HepG2 (cell line): ENCODE measurements around the gene SLIT1. TPM values are rescaled to one million over a fixed set of nuclear protein-coding genes. Genes with fewer than 3 reads are reported as not detected.

Experiments
- AGO2 ChIP-seq: fragments of 200-400 bp; formaldehyde crosslinking; optimal IDR thresholded peaks from 2 replicates; pipeline ENCODE3; 2017; ENCODE audit warnings: mild to moderate bottlenecking, low read depth, low read length, moderate library complexity
- AHR ChIP-seq: IDR thresholded peaks from 2 replicates; pipeline ENCODE4 v1.6.1; 2018; ENCODE audit warnings: missing genetic modification reagents, missing compliant biosample characterization
- EP300 ChIP-seq, 3 experiments: sonication (generic) in 1 of 3; formaldehyde crosslinking in 1 of 3; IDR thresholded peaks; 2 replicates each; pipeline versions ENCODE4 v1.5.1 to v1.6.1; 2011 to 2020; ENCODE audit warnings: low read depth in 2 of 3, low read length in 2 of 3, borderline replicate concordance in 1 of 3, improper control_type of control experiment in 1 of 3, mild to moderate bottlenecking in 1 of 3, missing genetic modification reagents in 1 of 3, moderate library complexity in 1 of 3
- HOXA3 ChIP-seq: sonication (generic); formaldehyde crosslinking; IDR thresholded peaks from 2 replicates; pipeline ENCODE4 v1.5.0; 2020; ENCODE audit warnings: missing genetic modification reagents
- KAT7 ChIP-seq: IDR thresholded peaks from 2 replicates; pipeline ENCODE4 v1.6.1; 2018; ENCODE audit warnings: borderline replicate concordance, missing compliant biosample characterization
- MBD4 ChIP-seq: IDR thresholded peaks from 2 replicates; pipeline ENCODE4 v1.6.1; 2012; ENCODE audit warnings: low read length, inconsistent platforms, borderline replicate concordance
- NAIF1 ChIP-seq: sonication (generic); formaldehyde crosslinking; IDR thresholded peaks from 2 replicates; pipeline ENCODE4 v1.5.0; 2020; ENCODE audit warnings: mild to moderate bottlenecking, missing genetic modification reagents, borderline replicate concordance
- NCOA2 ChIP-seq: sonication (generic); formaldehyde crosslinking; IDR thresholded peaks from 2 replicates; pipeline ENCODE4 v1.8.0; 2022; ENCODE audit warnings: inconsistent platforms
- NCOR1 ChIP-seq: fragments of 200-600 bp; sonication (generic); IDR thresholded peaks from 2 replicates; pipeline ENCODE4 v1.7.0; 2017; ENCODE audit warnings: antibody characterized with exemption, low read length, borderline replicate concordance
- POLR2G ChIP-seq: fragments of 200-400 bp; formaldehyde crosslinking; IDR thresholded peaks from 2 replicates; pipeline ENCODE4 v1.6.1; 2018; ENCODE audit warnings: mild to moderate bottlenecking, low read depth, low read length, moderate library complexity
- SNAPC2 ChIP-seq: sonication (generic); formaldehyde crosslinking; IDR thresholded peaks from 2 replicates; pipeline ENCODE4 v1.8.1; 2022; ENCODE audit warnings: mild to moderate bottlenecking, missing genetic modification reagents
- SSRP1 ChIP-seq: IDR thresholded peaks from 2 replicates; pipeline ENCODE4 v1.6.1; 2016; ENCODE audit warnings: control low read depth
- THRA ChIP-seq: sonication (generic); formaldehyde crosslinking; IDR thresholded peaks from 2 replicates; pipeline ENCODE4 v1.4.0; 2020; ENCODE audit warnings: missing genetic modification reagents, borderline replicate concordance
- ZNF101 ChIP-seq: sonication (generic); formaldehyde crosslinking; IDR thresholded peaks from 2 replicates; pipeline ENCODE4 v1.4.0; 2020; ENCODE audit warnings: mild to moderate bottlenecking, low read depth, missing genetic modification reagents, borderline replicate concordance
- ZNF615 ChIP-seq: sonication (generic); formaldehyde crosslinking; IDR thresholded peaks from 2 replicates; pipeline ENCODE4 v1.5.0; 2020; ENCODE audit warnings: mild to moderate bottlenecking, missing genetic modification reagents, borderline replicate concordance
- ZNF75D ChIP-seq: sonication (generic); formaldehyde crosslinking; IDR thresholded peaks from 2 replicates; pipeline ENCODE4 v1.8.1; 2023; ENCODE audit warnings: missing genetic modification reagents, mild to moderate bottlenecking, borderline replicate concordance
- polyA plus RNA-seq, 8 experiments: library from polyadenylated mRNA; depleted of rRNA in 3 of 8; stranded (reverse) in 7 of 8; unstranded in 1 of 8; fragments of >200 nt; fragmentation: Illumina TruSeq in 4 of 8; extraction: Trizol in 4 of 8; gene quantifications; 2 replicates each; pipeline versions ENCODE4 v1.2.1 to v1.2.3, GENCODE V29; 2011 to 2016; ENCODE audit warnings: low read depth in 4 of 8, missing spikeins in 1 of 8, mixed read lengths in 1 of 8; ENCODE audit not compliant: insufficient read depth in 1 of 8
- total RNA-seq, 5 experiments: library from RNA; depleted of rRNA; stranded (reverse); fragments of >200 nt; fragmentation: Illumina TruSeq; extraction: Trizol; gene quantifications; 2 replicates each; pipeline ENCODE4 v1.2.3, GENCODE V29; 2016; ENCODE audit warnings: low read depth in 1 of 5
- TF ChIP-seq, protein P1 (sequence below): sonication (generic); formaldehyde crosslinking; IDR thresholded peaks from 2 replicates; pipeline ENCODE4 v1.8.0; 2022; ENCODE audit warnings: mild to moderate bottlenecking, missing genetic modification reagents; ENCODE audit not compliant: insufficient replicate concordance
- TF ChIP-seq, protein P2 (sequence below): sonication (generic); formaldehyde crosslinking; IDR thresholded peaks from 2 replicates; pipeline ENCODE4 v1.4.0; 2020; ENCODE audit warnings: mild to moderate bottlenecking, missing genetic modification reagents
- TF ChIP-seq, protein P3 (sequence below): sonication (generic); formaldehyde crosslinking; IDR thresholded peaks from 2 replicates; pipeline ENCODE4 v1.4.0; 2020; ENCODE audit warnings: missing genetic modification reagents
- TF ChIP-seq, protein P4 (sequence below): sonication (generic); formaldehyde crosslinking; conservative IDR thresholded peaks from 2 replicates; pipeline ENCODE4 v1.4.0; 2020; ENCODE audit warnings: missing genetic modification reagents

SLIT1 gene
- total and polyA plus RNA-seq, 2 of the 13 experiments (the other 11 are each of a cell fraction or from before 2014, with no cell fraction given): 0.09 to 0.33 TPM

DNA sequence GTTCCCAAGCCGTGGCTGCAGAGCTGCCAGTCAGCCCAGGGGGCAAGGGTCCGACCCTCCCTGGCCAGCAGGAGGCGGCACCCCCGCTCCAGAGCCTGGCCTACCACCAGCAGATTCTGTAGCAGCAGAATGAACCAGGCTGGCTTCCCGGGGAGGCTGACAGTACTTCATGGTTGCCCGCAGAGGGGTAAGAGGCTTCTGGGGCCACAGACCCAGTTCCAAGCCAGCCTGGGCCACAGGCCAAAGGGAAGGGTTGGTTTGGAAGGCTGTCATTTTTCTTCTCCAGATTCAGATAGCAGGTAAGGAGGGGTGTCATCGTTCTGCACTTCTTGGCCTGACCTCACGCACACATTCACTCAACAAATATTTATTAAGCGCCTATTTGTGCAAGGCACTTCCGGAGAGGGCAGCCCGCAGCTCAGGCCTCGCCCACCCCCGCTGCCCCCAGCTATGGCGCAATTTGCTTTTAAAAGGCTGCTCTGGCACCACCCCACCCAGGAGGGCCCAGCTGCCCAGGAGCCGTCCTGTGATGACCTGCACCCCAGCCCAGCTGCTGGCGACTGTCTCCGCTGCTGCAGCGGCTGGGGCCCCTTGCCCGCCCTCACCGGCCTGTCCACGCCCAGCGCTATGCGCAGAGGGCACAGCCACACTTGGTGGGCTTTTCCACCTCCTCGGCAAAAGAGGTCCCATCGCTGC is 185.1 kb downstream of the SLIT1 start (continued):
- TF ChIP-seq POLR2G: no peak
- peak; percentile 71 for TF ChIP-seq AGO2
- TF ChIP-seq ZNF101 (CRISPR knock-in tag): no peak
- TF ChIP-seq, protein P1, sequence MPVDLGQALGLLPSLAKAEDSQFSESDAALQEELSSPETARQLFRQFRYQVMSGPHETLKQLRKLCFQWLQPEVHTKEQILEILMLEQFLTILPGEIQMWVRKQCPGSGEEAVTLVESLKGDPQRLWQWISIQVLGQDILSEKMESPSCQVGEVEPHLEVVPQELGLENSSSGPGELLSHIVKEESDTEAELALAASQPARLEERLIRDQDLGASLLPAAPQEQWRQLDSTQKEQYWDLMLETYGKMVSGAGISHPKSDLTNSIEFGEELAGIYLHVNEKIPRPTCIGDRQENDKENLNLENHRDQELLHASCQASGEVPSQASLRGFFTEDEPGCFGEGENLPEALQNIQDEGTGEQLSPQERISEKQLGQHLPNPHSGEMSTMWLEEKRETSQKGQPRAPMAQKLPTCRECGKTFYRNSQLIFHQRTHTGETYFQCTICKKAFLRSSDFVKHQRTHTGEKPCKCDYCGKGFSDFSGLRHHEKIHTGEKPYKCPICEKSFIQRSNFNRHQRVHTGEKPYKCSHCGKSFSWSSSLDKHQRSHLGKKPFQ: no peak
- no peak for TF ChIP-seq AHR (CRISPR knock-in tag)
- TF ChIP-seq SSRP1 (CRISPR knock-in tag): no peak
- TF ChIP-seq KAT7 (CRISPR knock-in tag): no peak
- peak; percentile 40; the same call in 1 of the 2 replicates for TF ChIP-seq NCOA2 (CRISPR knock-in tag)
- no peak for TF ChIP-seq ZNF75D
- no peak for TF ChIP-seq SNAPC2 (CRISPR knock-in tag)
- TF ChIP-seq MBD4: no peak
- no peak for TF ChIP-seq NCOR1
- TF ChIP-seq EP300 (IDR thresholded peaks at IDR 0.05; ENCODE audit: low read depth in 2 of 2, low read length in 2 of 2): peak in 1 of 2 experiments; percentile 49; a peak in 1 of 4 replicates
- no peak for TF ChIP-seq EP300 (CRISPR knock-in tag; IDR thresholded peaks at IDR 0.05; ENCODE audit: borderline replicate concordance)
- TF ChIP-seq, protein P2, sequence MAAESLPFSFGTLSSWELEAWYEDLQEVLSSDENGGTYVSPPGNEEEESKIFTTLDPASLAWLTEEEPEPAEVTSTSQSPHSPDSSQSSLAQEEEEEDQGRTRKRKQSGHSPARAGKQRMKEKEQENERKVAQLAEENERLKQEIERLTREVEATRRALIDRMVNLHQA (CRISPR knock-in tag): no peak
- TF ChIP-seq, protein P3, sequence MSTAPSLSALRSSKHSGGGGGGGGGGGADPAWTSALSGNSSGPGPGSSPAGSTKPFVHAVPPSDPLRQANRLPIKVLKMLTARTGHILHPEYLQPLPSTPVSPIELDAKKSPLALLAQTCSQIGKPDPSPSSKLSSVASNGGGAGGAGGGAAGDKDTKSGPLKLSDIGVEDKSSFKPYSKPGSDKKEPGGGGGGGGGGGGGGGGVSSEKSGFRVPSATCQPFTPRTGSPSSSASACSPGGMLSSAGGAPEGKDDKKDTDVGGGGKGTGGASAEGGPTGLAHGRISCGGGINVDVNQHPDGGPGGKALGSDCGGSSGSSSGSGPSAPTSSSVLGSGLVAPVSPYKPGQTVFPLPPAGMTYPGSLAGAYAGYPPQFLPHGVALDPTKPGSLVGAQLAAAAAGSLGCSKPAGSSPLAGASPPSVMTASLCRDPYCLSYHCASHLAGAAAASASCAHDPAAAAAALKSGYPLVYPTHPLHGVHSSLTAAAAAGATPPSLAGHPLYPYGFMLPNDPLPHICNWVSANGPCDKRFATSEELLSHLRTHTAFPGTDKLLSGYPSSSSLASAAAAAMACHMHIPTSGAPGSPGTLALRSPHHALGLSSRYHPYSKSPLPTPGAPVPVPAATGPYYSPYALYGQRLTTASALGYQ: no peak
- TF ChIP-seq THRA (CRISPR knock-in tag): no peak; the same call in 1 of the 2 replicates
- TF ChIP-seq ZNF615 (CRISPR knock-in tag): no peak
- TF ChIP-seq NAIF1 (CRISPR knock-in tag): no peak
- 0 out of 2 replicates have a peak, but pooled peaks have one; percentile 21 for TF ChIP-seq HOXA3 (CRISPR knock-in tag)
- TF ChIP-seq, protein P4, sequence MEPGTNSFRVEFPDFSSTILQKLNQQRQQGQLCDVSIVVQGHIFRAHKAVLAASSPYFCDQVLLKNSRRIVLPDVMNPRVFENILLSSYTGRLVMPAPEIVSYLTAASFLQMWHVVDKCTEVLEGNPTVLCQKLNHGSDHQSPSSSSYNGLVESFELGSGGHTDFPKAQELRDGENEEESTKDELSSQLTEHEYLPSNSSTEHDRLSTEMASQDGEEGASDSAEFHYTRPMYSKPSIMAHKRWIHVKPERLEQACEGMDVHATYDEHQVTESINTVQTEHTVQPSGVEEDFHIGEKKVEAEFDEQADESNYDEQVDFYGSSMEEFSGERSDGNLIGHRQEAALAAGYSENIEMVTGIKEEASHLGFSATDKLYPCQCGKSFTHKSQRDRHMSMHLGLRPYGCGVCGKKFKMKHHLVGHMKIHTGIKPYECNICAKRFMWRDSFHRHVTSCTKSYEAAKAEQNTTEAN (CRISPR knock-in tag): peak; percentile 93
